Measurements from ENCODE around the gene OSBP2.

- TF ChIP-seq CTCF (IDR thresholded peaks at IDR 0.05): no peak
- TF ChIP-seq EZH2phosphoT487 (IDR thresholded peaks at IDR 0.05): no peak
Measured at GRCh38 chr22:30944986-30945385, 250.3 kb downstream of the OSBP2 start.

Measured in neural progenitor cell (in vitro differentiated cells).